ENCODE measurements around the gene LPP.

DNA sequence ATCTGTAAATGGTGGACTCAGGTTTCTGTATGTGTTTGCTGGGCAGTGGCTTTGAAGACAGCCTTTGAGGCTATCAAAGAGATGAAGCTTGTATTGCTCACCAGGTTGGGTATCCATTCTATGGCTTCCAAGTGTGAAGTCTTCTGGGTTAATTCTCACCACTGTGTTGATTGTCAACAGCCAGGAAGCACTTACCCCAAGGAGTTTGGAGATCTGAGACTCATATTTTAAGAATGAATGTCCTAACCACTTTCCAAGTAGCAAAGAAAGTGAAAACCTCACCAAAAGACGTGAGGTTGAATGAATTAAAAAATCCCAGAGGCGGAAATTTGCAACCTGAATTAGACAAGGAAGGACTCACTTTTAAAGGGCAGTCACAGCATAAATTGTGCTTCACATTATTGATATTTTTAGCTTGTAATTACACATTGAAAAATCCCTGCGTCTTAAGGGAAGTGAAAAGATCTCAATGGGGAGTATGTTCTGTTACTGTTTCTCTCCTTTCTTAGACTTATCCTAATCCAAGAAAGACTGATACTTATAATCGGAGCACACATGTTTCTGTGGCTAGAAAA is 713.8 kb downstream of the LPP start:
- TF ChIP-seq POLR2AphosphoS5 (IDR thresholded peaks at IDR 0.05; ENCODE audit: low read depth, low read length), result no peak
- no peak for TF ChIP-seq PAX5 (IDR thresholded peaks at IDR 0.05; ENCODE audit: insufficient read depth, low read length, severe bottlenecking)
- no peak for TF ChIP-seq TAF1 (IDR thresholded peaks at IDR 0.05; ENCODE audit: low read depth, low read length)
- no peak for TF ChIP-seq POLR2A (IDR thresholded peaks at IDR 0.05; ENCODE audit: low read depth, low read length)
- TF ChIP-seq SPI1 (IDR thresholded peaks at IDR 0.05; ENCODE audit: low read depth, low read length), result no peak

Measured in GM12891 (cell line).